ENCODE data around the gene FAM186B. TPM values are rescaled to one million over a fixed set of nuclear protein-coding genes. Genes with fewer than 3 reads are reported as not detected.
A peak's percentile ranks its signal among the peaks of the same experiment; 100 is the strongest.

FAM186B gene
- total and polyA plus RNA-seq, 7 experiments from 2014 or later: 0.13 to 1.1 (median 0.31) TPM

GRCh38 chr12:49577589-49578315, 27.7 kb downstream of the FAM186B start:
- peaks cover 3 to 5% of the 10 kb centered on the region in 2 donors for H3K4me1 ChIP-seq (ENCODE audit: control insufficient read depth in 2 of 2, insufficient read depth in 2 of 2, low read length in 2 of 2)
- no peaks in the 10 kb centered on the region for H3K27me3 ChIP-seq (ENCODE audit: control insufficient read depth in 2 of 2, insufficient read depth in 2 of 2, low read length in 2 of 2)
- ChIA-PET CTCF (interaction anchor here (0.6 to 1.6 kb wide), 5 partner anchors 16 to 220 kb away, joined by 3 to 6 read pairs (median 3); no protein-coding TSS in a partner anchor), POLR2A (no interaction called here)
- H3K36me3 Mint-ChIP-seq: peaks cover 0 to 19% (median 9%) of the 10 kb centered on the region in 5 donors
- H3K4me1 Mint-ChIP-seq: peaks cover 7 to 18% (median 14%) of the 10 kb centered on the region in 7 donors
- no peak overlapping the region for H3K4me3 Mint-ChIP-seq
- H3K4me3 ChIP-seq (ENCODE audit: low read length): no peak overlapping the region
- no peaks in the 10 kb centered on the region for H3K27me3 Mint-ChIP-seq
- no peak overlapping the region for H3K27ac ChIP-seq (ENCODE audit: low read depth, low read length)
- DNase-seq: no peak
- intact Hi-C loops (cut with micrococcal nuclease): no loop called here
- no peak overlapping the region for H3K27ac Mint-ChIP-seq
- H3K9me3 ChIP-seq (ENCODE audit: control insufficient read depth in 2 of 3, low read length in 3 of 3): no peaks in the 10 kb centered on the region
- H3K9me3 Mint-ChIP-seq: peaks cover 0 to 1% (median 0%) of the 10 kb centered on the region in 11 donors
- ATAC-seq: no peak
- H3K36me3 ChIP-seq (ENCODE audit: control insufficient read depth in 2 of 3, insufficient read depth in 3 of 3, low read length in 3 of 3): peaks cover 0 to 4% (median 0%) of the 10 kb centered on the region in 3 experiments

- peaks cover 0 to 24% (median 11%) of the 10 kb centered on the region in 3 experiments for H3K36me3 ChIP-seq (ENCODE audit: control insufficient read depth in 2 of 3, insufficient read depth in 3 of 3, low read length in 3 of 3)
- DNase-seq (no peak), ATAC-seq (peak; percentile 6)
- peak overlapping the region; percentile 81 for H3K4me3 ChIP-seq (ENCODE audit: low read length)
- H3K9me3 Mint-ChIP-seq: no peaks in the 10 kb centered on the region
- H3K4me1 Mint-ChIP-seq: peaks cover 45 to 76% (median 61%) of the 10 kb centered on the region in 7 donors
- H3K27ac ChIP-seq (ENCODE audit: low read depth, low read length): peak overlapping the region; percentile 91
- H3K27ac Mint-ChIP-seq: peak overlapping the region; percentile 98 to 100 (median 99)
- peak overlapping the region; percentile 94 to 100 (median 99) for H3K4me3 Mint-ChIP-seq
- peaks cover 0 to 3% (median 0%) of the 10 kb centered on the region in 5 donors for H3K27me3 Mint-ChIP-seq
- peaks cover 0 to 19% (median 6%) of the 10 kb centered on the region in 5 donors for H3K36me3 Mint-ChIP-seq
- intact Hi-C loops (cut with micrococcal nuclease): loop anchor here (1.0 to 5.0 kb wide), 19 partner anchors 15 to 544 kb away; partner anchors contain the start of genes FMNL3 (in 2 of the 2), PRPF40B (in 2 of the 2), TMBIM6 (in 2 of the 2) and TUBA1C (in 2 of the 2)
- H3K9me3 ChIP-seq (ENCODE audit: control insufficient read depth in 2 of 3, low read length in 3 of 3): no peaks in the 10 kb centered on the region
- H3K4me1 ChIP-seq (ENCODE audit: control insufficient read depth in 2 of 2, insufficient read depth in 2 of 2, low read length in 2 of 2): peaks cover 33 to 42% of the 10 kb centered on the region in 2 donors
- no peaks in the 10 kb centered on the region for H3K27me3 ChIP-seq (ENCODE audit: control insufficient read depth in 2 of 2, insufficient read depth in 2 of 2, low read length in 2 of 2)
- ChIA-PET POLR2A (interaction anchor here (1.0 kb wide), 2 partner anchors 11 to 20 kb away, joined by 3 to 6 read pairs; no protein-coding TSS in a partner anchor), CTCF (interaction anchor here (0.6 kb wide), 1 partner anchor 12 kb away, joined by 3 read pairs; no protein-coding TSS in a partner anchor)
Measured at GRCh38 chr12:49568442-49569162, 36.8 kb downstream of the FAM186B start.

- Mint-ChIP-seq H3K27ac (peak within 1 kb of the TSS; percentile 98 to 100 (median 99)), H3K4me3 (peak within 1 kb of the TSS; percentile 94 to 100 (median 99)), H3K27me3 (peaks cover 0 to 3% (median 0%) of the 10 kb centered on the region in 5 donors), H3K4me1 (peaks cover 45 to 76% (median 61%) of the 10 kb centered on the region in 7 donors), H3K36me3 (peaks cover under 1 to 18% (median 4%) of the 10 kb centered on the region in 5 donors), H3K9me3 (no peaks in the 10 kb centered on the region)
- no peaks in the 10 kb centered on the region for H3K27me3 ChIP-seq (ENCODE audit: control insufficient read depth in 2 of 2, insufficient read depth in 2 of 2, low read length in 2 of 2)
- no peaks in the 10 kb centered on the region for H3K9me3 ChIP-seq (ENCODE audit: control insufficient read depth in 2 of 3, low read length in 3 of 3)
- H3K4me3 ChIP-seq (ENCODE audit: low read length): peak within 1 kb of the TSS; percentile 81
- ChIA-PET CTCF (interaction anchor here (0.6 kb wide), 1 partner anchor 12 kb away, joined by 3 read pairs; no protein-coding TSS in a partner anchor), POLR2A (interaction anchor here (0.7 to 1.7 kb wide), 8 partner anchors 13 to 1671 kb away, joined by 3 to 7 read pairs (median 4); partner anchors contain the start of genes DAZAP2, SPATS2 and TMBIM6)
- peaks cover 33 to 42% of the 10 kb centered on the region in 2 donors for H3K4me1 ChIP-seq (ENCODE audit: control insufficient read depth in 2 of 2, insufficient read depth in 2 of 2, low read length in 2 of 2)
- ATAC-seq: peak; percentile 92
- H3K36me3 ChIP-seq (ENCODE audit: control insufficient read depth in 2 of 3, insufficient read depth in 3 of 3, low read length in 3 of 3): peaks cover under 1 to 32% (median 18%) of the 10 kb centered on the region in 3 experiments
- intact Hi-C loops (cut with micrococcal nuclease): loop anchor here (1.0 to 5.0 kb wide), 19 partner anchors 15 to 544 kb away; partner anchors contain the start of genes FMNL3 (in 2 of the 2), PRPF40B (in 2 of the 2), TMBIM6 (in 2 of the 2) and TUBA1C (in 2 of the 2)
- DNase-seq: peak; percentile 89 to 94 (median 91)
- H3K27ac ChIP-seq (ENCODE audit: low read depth, low read length): peak within 1 kb of the TSS; percentile 91
Measured at GRCh38 chr12:49567611-49568441, 37.6 kb downstream of the FAM186B start, which contains the start of gene MCRS1. TSS of gene MCRS1 (minus strand) at chr12:49568142. CDS start at chr12:49566731, 1,411 bp downstream.

GRCh38 chr12:49567302-49567610, 38.2 kb downstream of the FAM186B start:
- Histone ChIP-seq H3K27ac (ENCODE audit: low read depth, low read length) (peak overlapping the region; percentile 91), H3K4me3 (ENCODE audit: low read length) (peak overlapping the region; percentile 81), H3K36me3 (ENCODE audit: control insufficient read depth in 2 of 3, insufficient read depth in 3 of 3, low read length in 3 of 3) (peaks cover 6 to 38% (median 24%) of the 10 kb centered on the region in 3 experiments), H3K4me1 (ENCODE audit: control insufficient read depth in 2 of 2, insufficient read depth in 2 of 2, low read length in 2 of 2) (peaks cover 33 to 42% of the 10 kb centered on the region in 2 donors), H3K9me3 (ENCODE audit: control insufficient read depth in 2 of 3, low read length in 3 of 3) (no peaks in the 10 kb centered on the region), H3K27me3 (ENCODE audit: control insufficient read depth in 2 of 2, insufficient read depth in 2 of 2, low read length in 2 of 2) (no peaks in the 10 kb centered on the region)
- ATAC-seq (peak; percentile 8), DNase-seq (no peak)
- Mint-ChIP-seq H3K36me3 (peaks cover 6 to 24% (median 8%) of the 10 kb centered on the region in 5 donors), H3K4me1 (peaks cover 45 to 79% (median 62%) of the 10 kb centered on the region in 7 donors), H3K9me3 (no peaks in the 10 kb centered on the region), H3K27me3 (peaks cover 0 to 3% (median 0%) of the 10 kb centered on the region in 5 donors), H3K27ac (peak overlapping the region; percentile 98 to 100 (median 99)), H3K4me3 (peak overlapping the region; percentile 94 to 100 (median 99))
- intact Hi-C loops (cut with micrococcal nuclease): loop anchor here (5.0 kb wide), 5 partner anchors 140 to 545 kb away; partner anchors contain the start of genes BCDIN3D (in 1 of the 2), COX14 (in 1 of the 2), FMNL3 (in 1 of the 2) and SPATS2 (in 1 of the 2)
- ChIA-PET CTCF (no interaction called here), POLR2A (interaction anchor here (0.7 to 1.7 kb wide), 10 partner anchors 13 to 1672 kb away, joined by 3 to 7 read pairs (median 4); partner anchors contain the start of genes DAZAP2, SPATS2 and TMBIM6)

- Histone ChIP-seq H3K4me1 (ENCODE audit: control insufficient read depth in 2 of 2, insufficient read depth in 2 of 2, low read length in 2 of 2) (peaks cover 33 to 42% of the 10 kb centered on the region in 2 donors), H3K4me3 (ENCODE audit: low read length) (no peak overlapping the region), H3K27ac (ENCODE audit: low read depth, low read length) (no peak overlapping the region), H3K36me3 (ENCODE audit: control insufficient read depth in 2 of 3, insufficient read depth in 3 of 3, low read length in 3 of 3) (peaks cover 15 to 45% (median 28%) of the 10 kb centered on the region in 3 experiments), H3K27me3 (ENCODE audit: control insufficient read depth in 2 of 2, insufficient read depth in 2 of 2, low read length in 2 of 2) (no peaks in the 10 kb centered on the region), H3K9me3 (ENCODE audit: control insufficient read depth in 2 of 3, low read length in 3 of 3) (no peaks in the 10 kb centered on the region)
- POLR2A ChIA-PET: interaction anchor here (0.7 to 1.7 kb wide), 5 partner anchors 13 to 715 kb away, joined by 3 to 7 read pairs (median 4); partner anchors contain the start of gene TMBIM6
- DNase-seq (no peak), ATAC-seq (no peak)
- Mint-ChIP-seq H3K27me3 (peaks cover 0 to 3% (median 0%) of the 10 kb centered on the region in 5 donors), H3K36me3 (peaks cover 8 to 25% (median 12%) of the 10 kb centered on the region in 5 donors), H3K4me3 (peak overlapping the region in 8 of 10 donors; percentile 4 to 100 (median 98)), H3K27ac (peak overlapping the region in 1 of 9 donors; percentile 8), H3K9me3 (no peaks in the 10 kb centered on the region), H3K4me1 (peaks cover 39 to 76% (median 59%) of the 10 kb centered on the region in 7 donors)
- intact Hi-C loops (cut with micrococcal nuclease): loop anchor here (5.0 kb wide), 5 partner anchors 141 to 546 kb away; partner anchors contain the start of genes BCDIN3D (in 1 of the 2), COX14 (in 1 of the 2), FMNL3 (in 1 of the 2) and SPATS2 (in 1 of the 2)
- CTCF ChIA-PET: interaction anchor here (0.6 kb wide), 1 partner anchor 139 kb away, joined by 3 read pairs; no protein-coding TSS in a partner anchor
Measured at GRCh38 chr12:49566361-49566760, 39.1 kb downstream of the FAM186B start.

Data from naive thymus-derived CD4-positive, alpha-beta T cell (primary cell).